Measurements from ENCODE around the gene CACNG7. TPM values are rescaled to one million over a fixed set of nuclear protein-coding genes. Genes with fewer than 3 reads are reported as not detected.
"Not testable (repeated sequence)": the region's sequence is repeated elsewhere in the genome, so short reads cannot be mapped to it uniquely, and the experiment has no call there.

The CACNG7 gene
- total RNA-seq, 2 experiments from 2014 or later: not detected

- H3K9me3 Mint-ChIP-seq: no peaks in the 10 kb centered on the region
- H3K27ac Mint-ChIP-seq: peak overlapping the region; percentile 91
- TF ChIP-seq CTCF (IDR thresholded peaks at IDR 0.05): no peak
- peak overlapping the region; percentile 92 for H3K4me3 Mint-ChIP-seq
- intact Hi-C loops (cut with micrococcal nuclease): no loop called here
- POLR2A ChIA-PET: interaction anchor here (1.0 to 5.0 kb wide), 3 partner anchors 10 to 17 kb away, joined by 3 to 18 read pairs (median 8); no protein-coding TSS in a partner anchor
- ATAC-seq: no peak
- peaks cover 10% of the 10 kb centered on the region for H3K36me3 Mint-ChIP-seq (ENCODE audit: low read depth)
- CTCF ChIA-PET: interaction anchor here (1.9 to 3.0 kb wide), 2 partner anchors 13 to 15 kb away, joined by 9 to 14 read pairs; partner anchors contain the start of gene PRKCG
- DNase-seq: no peak
- peaks cover 25% of the 10 kb centered on the region for H3K4me1 Mint-ChIP-seq (ENCODE audit: low read depth)
- H3K27me3 Mint-ChIP-seq: no peaks in the 10 kb centered on the region
Observed at GRCh38 chr19:53866865-53867224, 42.2 kb upstream of the CACNG7 start.

- no peaks in the 10 kb centered on the region for H3K9me3 Mint-ChIP-seq
- ATAC-seq (peak; percentile 74), DNase-seq (peak; percentile 100)
- peak within 1 kb of the TSS; percentile 92 for H3K4me3 Mint-ChIP-seq
- H3K4me1 Mint-ChIP-seq (ENCODE audit: low read depth): peaks cover 25% of the 10 kb centered on the region
- no peaks in the 10 kb centered on the region for H3K27me3 Mint-ChIP-seq
- peaks cover 10% of the 10 kb centered on the region for H3K36me3 Mint-ChIP-seq (ENCODE audit: low read depth)
- ChIA-PET POLR2A (interaction anchor here (0.6 to 5.0 kb wide), 6 partner anchors 9 to 22 kb away, joined by 3 to 18 read pairs (median 8); no protein-coding TSS in a partner anchor), CTCF (interaction anchor here (1.0 to 3.0 kb wide), 3 partner anchors 11 to 15 kb away, joined by 5 to 14 read pairs (median 9); partner anchors contain the start of gene PRKCG)
- intact Hi-C loops (cut with micrococcal nuclease): no loop called here
- peak within 1 kb of the TSS; percentile 91 for H3K27ac Mint-ChIP-seq
- no peak for TF ChIP-seq CTCF (IDR thresholded peaks at IDR 0.05)
Observed at GRCh38 chr19:53867225-53868090, 41.6 kb upstream of the CACNG7 start, which contains the start of gene MYADM. MYADM (plus strand) TSS chr19:53867883; CDS start chr19:53873530, 5,647 bp downstream.

- intact Hi-C loops (cut with micrococcal nuclease): no loop called here
- no peak for TF ChIP-seq CTCF (IDR thresholded peaks at IDR 0.05)
- Mint-ChIP-seq H3K27me3 (no peaks in the 10 kb centered on the region), H3K27ac (peak overlapping the region; percentile 83), H3K9me3 (no peaks in the 10 kb centered on the region), H3K36me3 (ENCODE audit: low read depth) (peaks cover 14% of the 10 kb centered on the region), H3K4me1 (ENCODE audit: low read depth) (peaks cover 31% of the 10 kb centered on the region), H3K4me3 (peak overlapping the region; percentile 92)
- CTCF ChIA-PET: interaction anchor here (1.0 to 3.0 kb wide), 2 partner anchors 10 to 14 kb away, joined by 5 to 14 read pairs; partner anchors contain the start of gene PRKCG
- peak; percentile 54 for DNase-seq
- ATAC-seq: no peak
- POLR2A ChIA-PET: interaction anchor here (0.6 to 5.0 kb wide), 7 partner anchors 8 to 292 kb away, joined by 3 to 18 read pairs (median 5); partner anchors contain the start of genes LENG1, NDUFA3 and PRKCG
Observed at GRCh38 chr19:53868091-53868891, 40.8 kb upstream of the CACNG7 start.

GRCh38 chr19:53868892-53869804 lies 39.9 kb upstream of the CACNG7 start:
- H3K27ac Mint-ChIP-seq: peak overlapping the region; percentile 86
- no peak for TF ChIP-seq CTCF (IDR thresholded peaks at IDR 0.05)

GRCh38 chr19:53869805-53870484 lies 39.1 kb upstream of the CACNG7 start:
- ATAC-seq; H3K9me3 Mint-ChIP-seq; DNase-seq; CTCF ChIA-PET; intact Hi-C loops (cut with micrococcal nuclease); H3K27me3 Mint-ChIP-seq: not testable (repeated sequence)
- Mint-ChIP-seq H3K36me3 (ENCODE audit: low read depth) (peaks cover 31% of the 10 kb centered on the region), H3K4me1 (ENCODE audit: low read depth) (peaks cover 46% of the 10 kb centered on the region), H3K27ac (peak overlapping the region; percentile 84), H3K4me3 (peak overlapping the region; percentile 92)
- POLR2A ChIA-PET: interaction anchor here (1.3 kb wide), 1 partner anchor 9 kb away, joined by 4 read pairs; no protein-coding TSS in a partner anchor

More at GRCh38 chr19:53868892-53869804, 39.9 kb upstream of the CACNG7 start:
- ChIA-PET CTCF (no interaction called here), POLR2A (interaction anchor here (0.6 to 5.0 kb wide), 6 partner anchors 7 to 291 kb away, joined by 3 to 18 read pairs (median 6); partner anchors contain the start of genes LENG1, NDUFA3 and PRKCG)
- Mint-ChIP-seq H3K36me3 (ENCODE audit: low read depth) (peaks cover 23% of the 10 kb centered on the region), H3K9me3 (no peaks in the 10 kb centered on the region), H3K4me1 (ENCODE audit: low read depth) (peaks cover 38% of the 10 kb centered on the region), H3K27me3 (no peaks in the 10 kb centered on the region), H3K4me3 (peak overlapping the region; percentile 92)
- intact Hi-C loops (cut with micrococcal nuclease): no loop called here
- ATAC-seq (peak; percentile 51), DNase-seq (peak; percentile 93)

Measured in activated CD8-positive, alpha-beta T cell treated with anti-CD3 and anti-CD28 coated beads for 36 hours (primary cell).